Measurements from ENCODE around the gene CRTC1.
"Not testable (repeated sequence)": the region's sequence is repeated elsewhere in the genome, so short reads cannot be mapped to it uniquely, and the experiment has no call there.

The CRTC1 gene

GRCh38 chr19:18718846-18719458 is 35.5 kb downstream of the CRTC1 start:
- peaks cover 25% of the 10 kb centered on the region for H3K4me1 Mint-ChIP-seq
- no peaks in the 10 kb centered on the region for H3K27me3 Mint-ChIP-seq
- no peak overlapping the region for H3K27ac Mint-ChIP-seq

GRCh38 chr19:18719541-18719940 is 36.1 kb downstream of the CRTC1 start:
- H3K27ac Mint-ChIP-seq: no peak overlapping the region
- H3K9me3 Mint-ChIP-seq: no peaks in the 10 kb centered on the region
- peaks cover 28% of the 10 kb centered on the region for H3K4me1 Mint-ChIP-seq
- H3K4me3 Mint-ChIP-seq: no peak overlapping the region
- no peaks in the 10 kb centered on the region for H3K27me3 Mint-ChIP-seq
- H3K36me3 Mint-ChIP-seq: no peaks in the 10 kb centered on the region

More at GRCh38 chr19:18718846-18719458, 35.5 kb downstream of the CRTC1 start:
- Mint-ChIP-seq H3K4me3 (no peak overlapping the region), H3K36me3 (no peaks in the 10 kb centered on the region), H3K9me3 (no peaks in the 10 kb centered on the region)

- H3K27me3 Mint-ChIP-seq: no peaks in the 10 kb centered on the region
- H3K4me1 Mint-ChIP-seq: peaks cover 11% of the 10 kb centered on the region
- H3K27ac Mint-ChIP-seq: no peak overlapping the region
- H3K36me3 Mint-ChIP-seq: no peaks in the 10 kb centered on the region
- no peak overlapping the region for H3K4me3 Mint-ChIP-seq
- H3K9me3 Mint-ChIP-seq: no peaks in the 10 kb centered on the region
Observed at GRCh38 chr19:18723871-18724377, 40.4 kb downstream of the CRTC1 start.

GRCh38 chr19:18725841-18726770 is 42.6 kb downstream of the CRTC1 start:
- Mint-ChIP-seq H3K4me1 (peaks cover 11% of the 10 kb centered on the region), H3K27ac (no peak overlapping the region), H3K36me3 (no peaks in the 10 kb centered on the region), H3K9me3 (no peaks in the 10 kb centered on the region), H3K27me3 (no peaks in the 10 kb centered on the region), H3K4me3 (no peak overlapping the region)

GRCh38 chr19:18726846-18727245 is 43.4 kb downstream of the CRTC1 start:
- no peaks in the 10 kb centered on the region for H3K36me3 Mint-ChIP-seq
- no peak overlapping the region for H3K4me3 Mint-ChIP-seq
- H3K4me1 Mint-ChIP-seq: peaks cover 11% of the 10 kb centered on the region
- no peaks in the 10 kb centered on the region for H3K9me3 Mint-ChIP-seq
- H3K27me3 Mint-ChIP-seq: no peaks in the 10 kb centered on the region
- H3K27ac Mint-ChIP-seq: no peak overlapping the region

GRCh38 chr19:18727602-18728001 is 44.1 kb downstream of the CRTC1 start:
- H3K27ac Mint-ChIP-seq, H3K4me3 Mint-ChIP-seq: not testable (repeated sequence)
- peaks cover 15% of the 10 kb centered on the region for H3K4me1 Mint-ChIP-seq

GRCh38 chr19:18729933-18730530 is 46.6 kb downstream of the CRTC1 start:
- H3K27me3 Mint-ChIP-seq: no peaks in the 10 kb centered on the region
- no peak overlapping the region for H3K27ac Mint-ChIP-seq
- H3K4me1 Mint-ChIP-seq: peaks cover 4% of the 10 kb centered on the region
- peaks cover 4% of the 10 kb centered on the region for H3K36me3 Mint-ChIP-seq
- H3K9me3 Mint-ChIP-seq: no peaks in the 10 kb centered on the region
- no peak overlapping the region for H3K4me3 Mint-ChIP-seq

More at GRCh38 chr19:18727602-18728001, 44.1 kb downstream of the CRTC1 start:
- not testable (repeated sequence) for H3K9me3 Mint-ChIP-seq, H3K36me3 Mint-ChIP-seq, H3K27me3 Mint-ChIP-seq

GRCh38 chr19:18730885-18731513 is 47.5 kb downstream of the CRTC1 start:
- Mint-ChIP-seq H3K36me3 (peaks cover 4% of the 10 kb centered on the region), H3K27ac (no peak overlapping the region), H3K4me3 (no peak overlapping the region), H3K9me3 (no peaks in the 10 kb centered on the region), H3K4me1 (peaks cover 4% of the 10 kb centered on the region), H3K27me3 (no peaks in the 10 kb centered on the region)

- Mint-ChIP-seq H3K36me3 (peaks cover 4% of the 10 kb centered on the region), H3K27ac (no peak overlapping the region), H3K4me3 (no peak overlapping the region), H3K27me3 (no peaks in the 10 kb centered on the region), H3K9me3 (no peaks in the 10 kb centered on the region), H3K4me1 (peaks cover 4% of the 10 kb centered on the region)
Observed at GRCh38 chr19:18731562-18732008, 48.1 kb downstream of the CRTC1 start.

- H3K27me3 Mint-ChIP-seq: no peaks in the 10 kb centered on the region
- H3K36me3 Mint-ChIP-seq: peaks cover 6% of the 10 kb centered on the region
- H3K9me3 Mint-ChIP-seq: no peaks in the 10 kb centered on the region
- H3K4me1 Mint-ChIP-seq: peaks cover 8% of the 10 kb centered on the region
- no peak overlapping the region for H3K4me3 Mint-ChIP-seq
- H3K27ac Mint-ChIP-seq: no peak overlapping the region
Observed at GRCh38 chr19:18733196-18733647, 49.7 kb downstream of the CRTC1 start.

GRCh38 chr19:18733762-18734332 is 50.4 kb downstream of the CRTC1 start:
- not testable (repeated sequence) for H3K27me3 Mint-ChIP-seq, H3K4me3 Mint-ChIP-seq, H3K9me3 Mint-ChIP-seq, H3K27ac Mint-ChIP-seq, H3K36me3 Mint-ChIP-seq, H3K4me1 Mint-ChIP-seq

- Mint-ChIP-seq H3K9me3 (no peaks in the 10 kb centered on the region), H3K4me1 (peaks cover 8% of the 10 kb centered on the region), H3K27ac (no peak overlapping the region)
Observed at GRCh38 chr19:18735324-18735723, 51.8 kb downstream of the CRTC1 start.

GRCh38 chr19:18735752-18736151 is 52.3 kb downstream of the CRTC1 start:
- Mint-ChIP-seq H3K4me1 (peaks cover 8% of the 10 kb centered on the region), H3K9me3 (no peaks in the 10 kb centered on the region), H3K27me3 (no peaks in the 10 kb centered on the region), H3K27ac (no peak overlapping the region), H3K36me3 (peaks cover 6% of the 10 kb centered on the region), H3K4me3 (no peak overlapping the region)

More at GRCh38 chr19:18735324-18735723, 51.8 kb downstream of the CRTC1 start:
- H3K36me3 Mint-ChIP-seq: peaks cover 6% of the 10 kb centered on the region
- no peak overlapping the region for H3K4me3 Mint-ChIP-seq
- no peaks in the 10 kb centered on the region for H3K27me3 Mint-ChIP-seq

GRCh38 chr19:18736415-18737336 is 53.2 kb downstream of the CRTC1 start:
- Mint-ChIP-seq H3K27ac (no peak overlapping the region), H3K27me3 (no peaks in the 10 kb centered on the region), H3K9me3 (no peaks in the 10 kb centered on the region), H3K36me3 (peaks cover 6% of the 10 kb centered on the region), H3K4me3 (no peak overlapping the region), H3K4me1 (peaks cover 8% of the 10 kb centered on the region)
